ENCODE data around the gene PTCH2. TPM values are rescaled to one million over a fixed set of nuclear protein-coding genes. Genes with fewer than 3 reads are reported as not detected.

PTCH2 gene
- total and polyA plus RNA-seq, 2 of the 13 experiments (the other 11 are each of a cell fraction or from before 2014, with no cell fraction given), result 0.60 to 1.5 TPM

- TF ChIP-seq POGZ (CRISPR knock-in tag; IDR thresholded peaks at IDR 0.05) (peak; percentile 70; the same call in 1 of the 2 replicates), MEF2D (CRISPR knock-in tag; IDR thresholded peaks at IDR 0.05) (0 out of 2 replicates have a peak, but pooled peaks have one; percentile 67), HOXA9 (CRISPR knock-in tag; IDR thresholded peaks at IDR 0.05; ENCODE audit: borderline replicate concordance) (peak; percentile 78; the same call in 1 of the 2 replicates), ZNF609 (CRISPR knock-in tag; IDR thresholded peaks at IDR 0.05; ENCODE audit: borderline replicate concordance) (peak; percentile 70; the same call in 1 of the 2 replicates), KLF6 (CRISPR knock-in tag; IDR thresholded peaks at IDR 0.05) (peak; percentile 52), CBX2 (IDR thresholded peaks at IDR 0.05; ENCODE audit: low read depth, low read length) (no peak), CBX2 (CRISPR knock-in tag; IDR thresholded peaks at IDR 0.05; ENCODE audit: low read depth) (no peak), TERF1 (CRISPR knock-in tag; IDR thresholded peaks at IDR 0.05) (no peak), MAFK (conservative IDR thresholded peaks at IDR 0.05 in 1 of 2, IDR thresholded peaks at IDR 0.05 in 1 of 2; ENCODE audit: low read length in 2 of 2) (no peak), ZNF121 (CRISPR knock-in tag; IDR thresholded peaks at IDR 0.05) (no peak), TARDBP (CRISPR knock-in tag; IDR thresholded peaks at IDR 0.05) (no peak; the same call in none of the 2 replicates), ZNF24 (IDR thresholded peaks at IDR 0.05) (no peak), TP53 (CRISPR knock-in tag; conservative IDR thresholded peaks at IDR 0.05) (no peak), NFYC (CRISPR knock-in tag; IDR thresholded peaks at IDR 0.05) (peak; percentile 7; the same call in 1 of the 2 replicates), ZNF530 (CRISPR knock-in tag; IDR thresholded peaks at IDR 0.05; ENCODE audit: low read depth) (no peak), TCF7L2 (IDR thresholded peaks at IDR 0.05; ENCODE audit: low read depth, low read length) (no peak), POLR2G (IDR thresholded peaks at IDR 0.05; ENCODE audit: low read depth, low read length) (peak; percentile 100), DRAP1 (CRISPR knock-in tag; IDR thresholded peaks at IDR 0.05) (peak; percentile 100), ZNF264 (CRISPR knock-in tag; IDR thresholded peaks at IDR 0.05) (no peak), KAT2B (IDR thresholded peaks at IDR 0.05; ENCODE audit: borderline replicate concordance, low read depth, low read length) (no peak), MEIS1 (CRISPR knock-in tag; IDR thresholded peaks at IDR 0.05; ENCODE audit: borderline replicate concordance) (0 out of 2 replicates have a peak, but pooled peaks have one; percentile 45), HDAC6 (IDR thresholded peaks at IDR 0.05; ENCODE audit: low read depth, low read length) (peak; percentile 88; the same call in 1 of the 2 replicates), RBM22 (optimal IDR thresholded peaks at IDR 0.05; ENCODE audit: low read length) (peak; percentile 94), TBP (CRISPR knock-in tag; IDR thresholded peaks at IDR 0.05) (no peak)
These were observed 23.3 kb downstream of the PTCH2 start (continued) for GRCh38 chr1:44819608-44820327.

Data from HepG2 (cell line).